ENCODE measurements around the gene ZNF836. TPM values are rescaled to one million over a fixed set of nuclear protein-coding genes. Genes with fewer than 3 reads are reported as not detected.

The ZNF836 gene
- polyA plus RNA-seq, 1 donor = 9.0 TPM

GRCh38 chr19:52188822-52189734 is 17.7 kb upstream of the ZNF836 start:
- peak; percentile 65 for DNase-seq

- no peak for DNase-seq
Measured at GRCh38 chr19:52187407-52187806, 16.0 kb upstream of the ZNF836 start.

GRCh38 chr19:52176574-52176973 is 5.2 kb upstream of the ZNF836 start:
- DNase-seq = no peak

GRCh38 chr19:52172347-52172746 is 926 bp upstream of the ZNF836 start:
- DNase-seq = no peak

- no peak for DNase-seq
Measured at GRCh38 chr19:52170863-52171320, 529 bp downstream of the ZNF836 start.

GRCh38 chr19:52170304-52170703 is 1.1 kb downstream of the ZNF836 start:
- DNase-seq = no peak

- DNase-seq = no peak
Measured at GRCh38 chr19:52155596-52156359, 15.6 kb downstream of the ZNF836 start.

- DNase-seq = no peak
Measured at GRCh38 chr19:52148256-52148655, 23.2 kb downstream of the ZNF836 start.

- no peak for DNase-seq
Measured at GRCh38 chr19:52142001-52142595, 29.3 kb downstream of the ZNF836 start.

GRCh38 chr19:52141203-52141602 is 30.2 kb downstream of the ZNF836 start:
- no peak for DNase-seq

GRCh38 chr19:52140032-52140710 is 31.2 kb downstream of the ZNF836 start:
- DNase-seq = peak; percentile 4

GRCh38 chr19:52139252-52140031 is 32.0 kb downstream of the ZNF836 start, which contains the start of gene ZNF616:
TSS of gene ZNF616 (minus strand) at chr19:52139938. CDS start at chr19:52130512, 9,426 bp downstream.
- peak; percentile 96 for DNase-seq

GRCh38 chr19:52138983-52139251 is 32.5 kb downstream of the ZNF836 start:
- DNase-seq = no peak

- DNase-seq = peak; percentile 42
Measured at GRCh38 chr19:52138278-52138982, 33.0 kb downstream of the ZNF836 start.

GRCh38 chr19:52120286-52120685 is 51.1 kb downstream of the ZNF836 start:
- DNase-seq = no peak

- no peak for DNase-seq
Measured at GRCh38 chr19:52115526-52116053, 55.8 kb downstream of the ZNF836 start.

GRCh38 chr19:52114691-52115090 is 56.7 kb downstream of the ZNF836 start:
- no peak for DNase-seq

- DNase-seq = no peak
Measured at GRCh38 chr19:52112624-52113023, 58.8 kb downstream of the ZNF836 start.

GRCh38 chr19:52110780-52111179 is 60.6 kb downstream of the ZNF836 start:
- DNase-seq = no peak
